NCI-H446 treated with DMSO at 0.1 percent for 48 hours (cell line): ENCODE results near the gene DHX29.

ENCODE experiments used
- DNase-seq: peaks from one replicate; lab custom pipeline; 2025; lab: John Stamatoyannopoulos, UW

DHX29 gene

DNA sequence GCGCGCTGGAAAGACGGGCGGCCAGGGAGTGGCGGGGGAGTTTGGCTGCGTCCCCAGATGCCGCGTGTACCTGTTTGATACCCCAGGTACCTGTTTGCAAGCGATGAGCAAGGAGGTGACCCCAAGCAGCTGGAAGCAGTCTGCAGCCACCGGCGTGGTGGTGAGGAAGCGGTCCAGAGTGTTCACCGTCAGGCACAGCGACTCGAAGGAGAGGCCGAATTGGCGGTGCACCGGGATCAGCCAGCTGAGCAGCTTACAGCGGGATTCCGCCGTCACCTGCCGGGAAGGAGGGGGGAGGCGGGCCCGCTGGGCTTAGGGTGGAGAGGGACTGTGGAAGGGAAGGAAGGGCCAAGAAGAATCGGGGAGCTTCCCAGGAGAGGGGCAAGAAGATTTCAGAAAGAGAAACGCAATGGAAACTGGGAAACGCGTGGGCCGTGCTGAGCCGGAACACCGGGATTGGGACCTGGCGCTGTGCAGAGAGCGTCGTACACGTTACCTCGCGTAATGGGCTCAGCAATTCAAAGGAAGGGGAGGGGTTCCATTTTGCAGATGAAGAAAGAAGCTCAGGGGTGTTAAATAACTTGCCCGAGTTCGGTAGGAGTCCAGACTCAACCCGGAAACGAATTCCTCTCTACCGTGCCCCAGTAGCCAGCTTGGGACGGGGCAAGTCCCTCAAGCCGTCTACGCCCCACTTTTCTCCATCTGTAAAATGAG lies 75.1 kb downstream of the DHX29 start:
- DNase-seq = no peak

DNA sequence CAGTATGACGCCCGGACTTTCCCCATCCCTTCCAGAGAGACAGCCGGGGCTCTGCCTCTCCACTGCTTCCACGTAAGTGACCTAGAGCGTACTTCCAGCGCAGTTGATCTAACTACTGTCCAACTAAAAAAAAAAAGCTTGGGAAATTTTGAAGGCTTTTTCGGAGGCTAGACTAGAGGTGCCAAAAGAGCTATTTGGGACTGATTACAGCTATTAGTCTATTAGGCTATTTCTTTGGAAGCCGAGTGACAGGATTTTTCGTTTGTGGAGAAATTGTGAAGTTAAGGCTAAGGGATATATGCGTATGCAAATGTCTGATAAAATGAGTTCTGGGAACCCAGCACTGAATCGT lies 75.6 kb downstream of the DHX29 start:
- no peak for DNase-seq

DNA sequence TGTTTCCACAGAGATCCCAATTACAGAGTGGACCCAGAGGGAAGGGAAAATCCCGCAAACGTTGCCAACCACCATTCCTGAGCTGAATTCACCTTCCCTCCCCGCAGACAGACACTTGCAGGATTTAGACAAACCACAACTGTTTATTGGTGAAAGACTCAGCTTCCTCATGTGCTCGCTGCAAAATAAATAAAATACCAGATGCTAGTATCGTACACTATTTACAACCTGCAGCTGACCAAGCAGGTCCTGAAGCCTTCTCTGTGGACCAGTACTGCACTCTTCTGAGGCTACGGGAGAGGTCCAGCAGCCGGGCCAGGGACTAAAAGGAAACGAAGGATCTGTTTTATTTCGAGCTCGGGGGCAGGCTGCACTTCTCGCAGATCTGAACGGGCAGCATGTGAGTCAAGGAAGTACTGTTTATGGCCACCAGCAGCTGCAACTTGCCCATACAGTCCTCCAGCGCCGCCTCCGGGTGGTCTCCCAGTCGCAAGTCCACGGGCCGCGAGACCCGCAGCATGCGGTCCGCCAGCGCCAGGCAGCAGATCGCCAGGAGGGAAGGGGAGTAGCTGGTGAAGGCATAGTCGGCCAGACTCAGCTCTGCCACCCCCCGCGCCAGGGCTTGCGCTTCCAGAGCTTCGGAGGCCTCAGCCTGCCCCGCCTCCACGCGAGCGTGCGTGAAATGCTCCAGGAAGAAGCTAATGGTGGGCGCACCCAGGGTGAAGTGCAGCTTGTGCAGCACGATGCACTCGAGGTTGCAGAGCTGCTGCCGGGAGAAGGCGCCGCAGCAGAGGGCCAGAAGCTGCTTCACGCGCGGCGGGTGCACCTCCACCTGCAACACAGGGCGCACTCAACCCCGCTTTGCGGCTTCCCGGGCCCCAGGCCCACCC lies 76.2 kb downstream of the DHX29 start:
- DNase-seq = no peak

DNA sequence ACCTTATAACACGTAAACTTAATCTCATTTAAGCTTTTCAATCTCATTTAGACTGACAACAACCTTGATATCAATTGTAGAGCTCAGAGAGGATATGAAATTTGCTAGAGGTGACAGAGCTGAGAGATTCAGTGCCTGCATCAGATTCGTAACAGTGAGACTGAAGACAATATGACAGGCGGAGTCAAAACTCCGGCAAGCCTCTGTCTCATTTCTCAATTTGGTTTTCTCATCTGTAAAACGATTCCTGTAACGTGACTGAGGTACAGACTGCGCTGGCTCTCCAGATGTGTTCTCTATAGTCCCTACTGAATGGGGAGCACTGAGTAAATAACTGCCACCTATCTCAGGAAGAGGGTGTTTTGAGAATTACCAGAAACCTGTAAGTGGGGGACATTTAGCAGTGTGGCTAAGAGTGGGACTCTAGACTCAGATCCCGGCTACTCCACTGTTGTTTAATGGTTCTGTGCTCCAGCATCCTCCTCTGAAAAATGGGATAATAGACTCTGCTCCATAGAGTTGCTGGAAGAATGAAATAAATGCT lies 77.3 kb downstream of the DHX29 start:
- no peak for DNase-seq

DNA sequence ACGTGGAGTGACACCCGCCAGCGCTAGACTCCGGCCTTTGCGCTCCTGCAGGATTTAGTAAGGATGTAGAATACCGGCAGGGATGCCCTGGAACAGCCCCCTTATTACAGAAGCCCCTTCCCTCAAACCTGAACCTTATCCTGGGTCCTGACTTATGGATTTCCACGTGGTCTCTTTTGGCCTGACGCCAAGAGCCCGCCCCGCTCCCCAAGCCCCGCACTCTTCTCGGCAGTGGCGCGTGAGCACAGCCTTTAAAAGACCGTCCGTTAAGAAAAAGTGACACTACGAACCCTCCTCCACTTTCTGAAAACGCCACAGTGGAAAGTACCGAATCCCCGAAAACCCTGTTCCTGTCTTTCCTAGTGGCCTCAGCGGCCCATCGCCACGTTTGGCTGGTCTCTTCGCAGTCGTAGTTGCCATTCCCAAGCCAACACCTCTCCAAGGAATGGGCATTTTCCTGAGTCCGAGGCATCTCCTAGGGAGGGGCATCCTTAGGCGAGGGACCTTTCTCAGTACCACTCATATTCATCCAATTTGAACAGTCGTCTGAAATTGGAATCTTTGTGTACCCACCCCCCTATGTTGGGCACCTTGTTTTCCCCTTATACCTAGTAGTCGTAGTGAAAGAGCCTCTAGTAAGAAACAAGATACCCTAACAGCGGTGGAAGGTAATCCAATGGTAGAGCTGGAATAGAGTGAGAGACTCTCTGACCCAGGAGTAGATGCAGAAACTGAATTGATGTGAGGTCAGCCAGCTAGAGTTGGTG lies 79.6 kb downstream of the DHX29 start:
- no peak for DNase-seq

- DNase-seq = peak; percentile 24
Measured at GRCh38 chr5:55226934-55227663, 80.4 kb downstream of the DHX29 start, which contains the start of gene MCIDAS. TSS of gene MCIDAS (minus strand) at chr5:55227315. CDS start at chr5:55227138, 177 bp downstream.

- DNase-seq = peak; percentile 43
Measured at GRCh38 chr5:55226027-55226933, 81.2 kb downstream of the DHX29 start.

- no peak for DNase-seq
Measured at GRCh38 chr5:55225346-55225745, 82.1 kb downstream of the DHX29 start.

DNA sequence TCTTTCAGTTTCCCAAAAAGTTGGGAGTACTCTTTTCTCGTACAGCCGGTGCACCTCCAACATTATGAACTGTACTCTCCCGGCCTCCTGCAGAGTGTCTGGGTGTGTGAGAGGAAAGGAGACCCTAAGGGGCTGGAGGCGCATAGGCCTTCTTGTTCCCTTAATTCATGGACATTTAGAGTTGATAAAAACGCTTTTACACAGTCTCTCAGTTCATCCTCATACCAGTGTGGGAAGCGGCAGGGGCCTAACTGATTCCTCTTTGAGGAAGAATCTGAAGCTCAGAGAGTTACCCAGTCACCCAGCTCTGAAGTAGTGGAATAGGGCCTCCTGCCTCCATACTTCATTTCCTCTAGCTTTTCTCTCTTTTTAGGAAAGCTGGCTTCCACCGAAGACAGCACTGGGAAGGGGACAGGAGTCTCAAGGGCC lies 83.7 kb downstream of the DHX29 start:
- DNase-seq = no peak

- no peak for DNase-seq
Measured at GRCh38 chr5:55222985-55223811, 84.3 kb downstream of the DHX29 start.

DNA sequence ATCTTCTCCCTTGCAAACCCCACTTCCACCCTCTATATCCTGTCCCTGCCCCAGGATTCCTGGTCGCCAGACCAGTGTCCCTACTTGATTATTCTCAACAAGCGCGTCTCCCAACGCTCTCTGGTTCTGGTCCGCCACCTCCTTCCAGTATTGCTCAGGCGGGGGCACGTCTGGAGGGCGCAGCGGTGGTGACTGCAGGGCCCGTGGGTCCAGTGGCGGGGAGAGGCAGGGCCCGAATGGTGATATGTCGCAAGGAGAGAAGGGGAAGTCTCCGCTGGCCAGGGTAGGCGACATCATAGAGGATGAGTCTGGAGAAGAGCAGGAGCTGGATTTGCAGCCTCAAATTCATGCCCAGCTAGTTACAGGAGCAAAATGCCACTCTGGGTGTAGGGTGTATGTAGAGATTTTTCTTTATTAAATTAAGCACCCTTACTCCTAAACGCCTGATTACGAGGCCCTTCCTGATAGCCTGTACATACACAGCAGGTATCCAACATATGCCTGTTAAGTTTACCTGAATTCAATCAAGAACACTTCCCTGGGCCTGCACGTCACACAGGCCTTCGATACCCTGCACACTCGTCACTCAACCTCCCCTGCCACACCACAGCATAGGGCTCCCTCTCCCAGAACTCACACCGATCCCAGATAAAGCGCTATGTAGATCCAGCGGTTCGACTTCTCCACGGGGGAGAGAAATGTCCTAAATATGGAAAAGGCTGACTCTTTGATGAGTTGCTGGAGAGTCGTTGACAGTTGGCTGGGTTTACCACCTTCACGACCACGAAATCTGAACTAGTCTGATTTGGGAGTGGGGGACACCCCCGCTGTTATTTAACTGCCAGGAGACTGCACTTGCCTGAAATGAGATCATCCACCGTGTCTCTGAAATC lies 85.2 kb downstream of the DHX29 start:
- no peak for DNase-seq

- DNase-seq = no peak
Measured at GRCh38 chr5:55220433-55221185, 86.9 kb downstream of the DHX29 start.

- DNase-seq = no peak
Measured at GRCh38 chr5:55219770-55220169, 87.7 kb downstream of the DHX29 start.

DNA sequence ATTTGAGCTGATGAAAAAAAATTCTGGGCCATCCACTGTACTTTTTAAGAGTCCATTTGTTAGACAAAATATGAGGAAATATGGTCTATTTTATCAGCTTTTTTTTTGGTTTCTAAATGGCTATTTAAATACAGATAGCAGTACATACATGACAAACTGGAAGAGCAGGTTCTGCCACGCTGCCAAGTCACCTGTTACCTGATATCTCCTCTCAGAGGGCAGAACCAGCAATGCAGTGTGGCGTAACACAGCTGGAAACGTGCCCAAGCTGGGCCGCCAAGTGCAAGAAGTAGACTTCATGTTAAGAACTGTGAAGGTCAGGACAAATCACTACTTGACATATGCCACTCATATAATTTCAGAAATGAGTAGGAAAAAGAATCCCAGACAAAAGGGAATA lies 88.5 kb downstream of the DHX29 start:
- DNase-seq = no peak

DNA sequence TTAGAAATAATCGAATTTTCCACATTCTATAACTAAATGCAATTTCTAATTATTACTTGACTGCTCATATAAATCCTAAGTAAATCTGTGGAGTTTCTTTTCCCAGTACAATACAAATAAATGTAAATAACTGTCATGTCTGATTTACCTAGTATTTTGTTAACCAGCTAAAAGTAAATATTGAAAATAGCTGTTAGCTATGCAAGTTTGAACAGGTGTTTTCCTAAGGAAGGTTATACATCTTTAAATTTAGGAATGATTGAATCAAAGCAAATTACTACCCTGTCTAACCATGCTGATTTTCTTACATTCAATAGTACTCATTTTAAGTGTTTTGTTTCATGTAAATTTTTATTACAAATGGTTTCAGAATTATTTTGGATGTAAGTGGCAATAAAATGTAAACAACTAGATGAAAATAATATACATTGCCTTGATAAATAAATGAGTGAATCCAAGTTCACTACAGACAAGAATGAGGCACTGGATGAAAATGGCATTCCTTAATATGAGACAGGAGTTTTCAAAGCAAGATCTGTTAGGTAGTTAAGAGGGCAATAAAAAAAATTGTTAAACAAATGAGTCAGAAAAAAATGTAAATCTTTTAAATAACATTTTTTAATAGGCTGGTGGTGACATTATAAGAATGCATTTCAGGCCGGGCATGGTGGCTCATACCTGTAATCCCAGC lies 96.2 kb downstream of the DHX29 start:
- no peak for DNase-seq
